T-helper 2 cell (primary cell): ENCODE data around the gene CLBA1.
"Not testable (repeated sequence)": the region's sequence is repeated elsewhere in the genome, so short reads cannot be mapped to it uniquely, and the experiment has no call there.

Experiments used
- DNase-seq, 5 experiments: peaks; one replicate each; pipeline versions ENCODE4 v3.0.0 to v3.0.0-alpha.2; 2012 to 2022

Gene CLBA1

GRCh38 chr14:105026033-105026785, 40.6 kb downstream of the CLBA1 start:
- DNase-seq = peak in 1 of 5 experiments; percentile 92

GRCh38 chr14:105026802-105027563, 41.4 kb downstream of the CLBA1 start:
- DNase-seq = peak in 1 of 5 experiments; percentile 78

- not testable (repeated sequence) for DNase-seq
These were observed 42.1 kb downstream of the CLBA1 start for GRCh38 chr14:105027718-105028117.

- DNase-seq = no peak
These were observed 42.8 kb downstream of the CLBA1 start for GRCh38 chr14:105028251-105028927.

- no peak for DNase-seq
These were observed 43.8 kb downstream of the CLBA1 start for GRCh38 chr14:105029402-105029801.

GRCh38 chr14:105030194-105030593, 44.6 kb downstream of the CLBA1 start:
- no peak for DNase-seq

- DNase-seq = no peak
These were observed 45.3 kb downstream of the CLBA1 start for GRCh38 chr14:105030836-105031396.

- DNase-seq = not testable (repeated sequence)
These were observed 46.9 kb downstream of the CLBA1 start for GRCh38 chr14:105032451-105032901.

GRCh38 chr14:105033412-105033900, 47.9 kb downstream of the CLBA1 start:
- peak in 1 of 5 experiments; percentile 23 for DNase-seq

- DNase-seq = no peak
These were observed 48.9 kb downstream of the CLBA1 start for GRCh38 chr14:105034315-105035039.

- not testable (repeated sequence) for DNase-seq
These were observed 50.0 kb downstream of the CLBA1 start for GRCh38 chr14:105035616-105036015.

- DNase-seq = no peak
These were observed 54.0 kb downstream of the CLBA1 start for GRCh38 chr14:105039458-105040205.

GRCh38 chr14:105041841-105042765, 56.5 kb downstream of the CLBA1 start:
- no peak for DNase-seq

GRCh38 chr14:105042813-105043212, 57.2 kb downstream of the CLBA1 start:
- DNase-seq = no peak

- no peak for DNase-seq
These were observed 58.1 kb downstream of the CLBA1 start for GRCh38 chr14:105043641-105044040.
